Prostate gland (tissue), 2 donors: Measurements from ENCODE around the gene TGM1. TPM values are rescaled to one million over a fixed set of nuclear protein-coding genes. Genes with fewer than 3 reads are reported as not detected.

Experiments used
- DNase-seq: peaks from one replicate; pipeline ENCODE4 v3.0.0-alpha.2; 2019; ENCODE audit warnings: low spot score
- H3K27ac ChIP-seq, 2 donors: fragments of 200-600 bp; sonication (generic); 2 replicates each; pipeline ENCODE4 v1.5.1; 2017 to 2019
- H3K27me3 ChIP-seq: fragments of 200-600 bp; sonication (generic); replicated peaks from 2 replicates; pipeline ENCODE4 v1.5.1; 2019; ENCODE audit not compliant: insufficient read depth
- H3K36me3 ChIP-seq, 2 donors: fragments of 200-600 bp; sonication (generic); 1 replicate in 1 of 2; 2 replicates in 1 of 2; pipeline versions ENCODE4 v1.5.1 to v1.8.1; 2017 to 2019
- H3K4me1 ChIP-seq: fragments of 200-600 bp; sonication (generic); replicated peaks from 2 replicates; pipeline ENCODE4 v1.5.1; 2019
- H3K4me3 ChIP-seq, 2 donors: fragments of 200-600 bp; sonication (generic); 2 replicates each; pipeline ENCODE4 v1.5.1; 2017 to 2019
- H3K9me3 ChIP-seq: fragments of 200-600 bp; sonication (generic); 2 replicates; pipeline ENCODE4 v1.5.1; 2017
- CTCF ChIP-seq, 4 experiments: fragments of 200-600 bp in 2 of 4; fragments of 450-650 bp in 2 of 4; sonication (generic) in 2 of 4; IDR thresholded peaks; 1 replicate in 3 of 4; 2 replicates in 1 of 4; pipeline ENCODE4 v1.5.1; 2016 to 2019; ENCODE audit warnings: antibody characterized with exemption in 4 of 4, mild to moderate bottlenecking in 2 of 4, moderate library complexity in 2 of 4
- POLR2A ChIP-seq: fragments of 450-650 bp; IDR thresholded peaks from one replicate; pipeline ENCODE4 v1.6.1; 2016; ENCODE audit warnings: antibody characterized with exemption, mild to moderate bottlenecking
- POLR2AphosphoS5 ChIP-seq: sonication (generic); formaldehyde crosslinking; IDR thresholded peaks from one replicate; pipeline ENCODE4 v1.6.1; 2017; ENCODE audit warnings: antibody characterized with exemption
- WGBS: methylation state at CpG from one replicate; pipeline ENCODE4 v1.1.5; 2018; 5-methylcytosine and 5-hydroxymethylcytosine counted together
- intact Hi-C: fragments of 100-400 bp; cut with DNase I; formaldehyde crosslinking; loops from one replicate; pipeline ENCODE4 v1.14.2; 2022
- total RNA-seq, 2 donors: library from RNA; depleted of rRNA; stranded (reverse); fragments of >200 nt; gene quantifications; one replicate each; pipeline ENCODE4 v1.1.0, GENCODE V29; 2016

Gene TGM1
- total RNA-seq, 2 donors from 2014 or later = 6.6 to 11.4 TPM

DNA sequence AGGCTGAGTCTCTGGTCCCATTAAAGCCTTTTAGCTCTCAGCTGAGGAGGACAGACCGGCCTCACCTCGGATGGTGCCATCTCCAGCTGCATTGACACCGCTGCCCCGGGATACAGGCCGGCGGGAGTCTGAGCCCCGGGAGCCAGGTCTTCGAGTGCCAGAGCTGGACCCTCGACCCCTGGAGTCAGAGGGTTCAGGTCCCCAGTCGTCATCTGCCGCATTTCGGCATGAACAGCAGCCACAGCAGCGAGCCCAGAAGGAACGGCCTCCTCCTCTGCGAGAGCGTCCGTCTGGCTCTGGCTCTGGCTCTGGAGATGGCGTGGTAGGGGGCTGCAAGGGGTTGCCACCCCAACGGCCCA lies 1.0 kb downstream of the TGM1 start:
- H3K27me3 ChIP-seq = no peaks in the 10 kb centered on the region
- no peak for DNase-seq
- intact Hi-C loops = no loop called here
- WGBS = 92% methylated on average over 18 of the region's 19 CpGs
- TF ChIP-seq POLR2A (no peak), CTCF (IDR thresholded peaks at IDR 0.05) (no peak), POLR2AphosphoS5 (no peak)
- no peak overlapping the region for H3K27ac ChIP-seq
- peaks cover 0 to 6% of the 10 kb centered on the region in 2 donors for H3K36me3 ChIP-seq
- no peaks in the 10 kb centered on the region for H3K9me3 ChIP-seq
- H3K4me3 ChIP-seq = no peak overlapping the region
- H3K4me1 ChIP-seq = no peaks in the 10 kb centered on the region

DNA sequence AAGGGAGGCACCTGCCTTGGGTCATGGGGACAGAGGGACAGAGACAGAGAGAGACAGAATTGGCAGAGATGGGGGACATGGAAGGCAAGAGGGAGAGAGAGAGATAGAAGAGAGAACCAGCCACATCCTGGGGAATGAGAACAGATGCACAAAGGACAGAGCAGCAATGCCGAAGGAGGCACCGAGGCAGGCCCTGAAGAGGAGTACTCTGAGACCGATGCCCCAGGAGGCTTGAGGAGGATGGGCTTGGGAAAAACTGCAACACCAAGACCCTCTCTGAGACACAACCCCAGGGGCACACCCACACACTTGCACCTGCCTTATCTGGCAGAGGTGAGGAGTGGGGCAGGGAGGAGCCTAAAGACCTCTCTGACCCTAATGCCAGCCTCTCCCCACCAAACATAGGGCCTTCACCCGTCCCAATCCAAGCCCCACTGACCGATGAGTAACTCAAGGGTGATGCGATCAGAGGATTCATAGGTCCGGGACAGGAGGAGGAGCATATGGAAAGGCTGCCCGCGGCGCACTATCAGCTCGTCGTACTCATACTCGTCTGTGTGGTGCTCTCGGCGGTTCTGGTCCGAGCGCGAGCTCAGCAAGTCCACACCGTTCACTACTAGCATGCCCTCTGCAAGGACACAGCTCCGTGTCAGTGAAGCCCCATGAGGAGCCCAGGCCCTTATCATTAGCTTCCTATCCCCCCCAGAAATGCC lies 1.6 kb downstream of the TGM1 start:
- Histone ChIP-seq H3K4me3 (no peak overlapping the region), H3K9me3 (no peaks in the 10 kb centered on the region), H3K4me1 (no peaks in the 10 kb centered on the region), H3K27ac (no peak overlapping the region), H3K27me3 (no peaks in the 10 kb centered on the region), H3K36me3 (peaks cover 0 to 3% of the 10 kb centered on the region in 2 donors)
- intact Hi-C loops = no loop called here
- DNase-seq = no peak
- WGBS = 92% methylated on average over 20 of the region's 20 CpGs
- no peak for TF ChIP-seq POLR2AphosphoS5
- no peak for TF ChIP-seq CTCF (IDR thresholded peaks at IDR 0.05)
- TF ChIP-seq POLR2A = no peak

GRCh38 chr14:24260780-24261157 lies 2.2 kb downstream of the TGM1 start:
- no peak for DNase-seq
- no peak overlapping the region for H3K27ac ChIP-seq
- TF ChIP-seq POLR2AphosphoS5 (no peak), CTCF (IDR thresholded peaks at IDR 0.05) (no peak)
- H3K4me1 ChIP-seq = no peaks in the 10 kb centered on the region
- intact Hi-C loops = no loop called here
- no peaks in the 10 kb centered on the region for H3K36me3 ChIP-seq
- no peaks in the 10 kb centered on the region for H3K9me3 ChIP-seq
- no peak overlapping the region for H3K4me3 ChIP-seq
- 60% methylated on average over 4 of the region's 4 CpGs for WGBS
- no peaks in the 10 kb centered on the region for H3K27me3 ChIP-seq

DNA sequence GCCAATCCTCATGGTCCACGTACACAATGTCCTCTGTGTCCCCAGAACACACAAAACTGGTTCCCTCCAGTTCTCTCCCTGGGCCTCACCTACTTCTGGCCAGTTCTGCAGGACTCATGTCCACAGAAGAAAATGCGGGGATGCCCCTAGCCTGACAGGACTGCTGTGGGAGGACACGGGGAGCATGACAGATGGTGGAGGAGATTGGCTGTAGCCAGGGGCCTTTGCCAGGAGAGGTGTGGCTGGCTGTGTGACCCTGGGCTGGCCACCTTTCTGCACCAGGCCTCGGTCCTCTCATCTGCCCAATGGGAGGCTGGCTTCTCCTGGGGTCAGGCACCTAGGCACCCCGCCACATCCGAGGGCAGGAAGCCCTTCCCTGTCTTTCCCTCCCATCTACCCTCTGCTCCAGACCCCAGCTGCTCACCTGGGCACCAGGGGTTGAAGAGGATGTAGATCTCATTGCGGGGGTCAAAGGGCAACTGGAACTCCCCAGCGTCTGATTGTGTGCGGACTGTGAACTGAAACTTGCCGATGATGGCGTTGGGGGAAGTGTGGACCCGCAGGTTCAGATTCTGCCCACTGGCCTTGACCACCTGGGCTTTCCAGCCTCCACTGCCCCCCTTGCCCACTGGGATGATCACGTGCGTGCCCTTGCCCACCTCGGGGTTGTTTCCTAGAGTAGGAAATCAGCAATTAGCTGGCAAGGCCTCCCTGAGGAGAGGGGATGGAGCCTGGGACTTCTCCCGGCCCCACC lies 2.8 kb downstream of the TGM1 start:
- no peaks in the 10 kb centered on the region for H3K9me3 ChIP-seq
- H3K4me3 ChIP-seq = no peak overlapping the region
- TF ChIP-seq POLR2AphosphoS5 = no peak
- TF ChIP-seq CTCF (IDR thresholded peaks at IDR 0.05) = no peak
- TF ChIP-seq POLR2A = no peak
- 79% methylated on average over 14 of the region's 16 CpGs for WGBS
- intact Hi-C loops = no loop called here
- H3K4me1 ChIP-seq = no peaks in the 10 kb centered on the region
- H3K36me3 ChIP-seq = no peaks in the 10 kb centered on the region
- H3K27ac ChIP-seq = peak overlapping the region; percentile 15 to 34
- DNase-seq = peak; percentile 23
- no peaks in the 10 kb centered on the region for H3K27me3 ChIP-seq
